ENCODE results near the gene MAN1A1. TPM values are rescaled to one million over a fixed set of nuclear protein-coding genes. Genes with fewer than 3 reads are reported as not detected.

Gene MAN1A1
- total and polyA plus RNA-seq, 4 donors, result 68.2 to 209 (median 148) TPM

- Histone ChIP-seq H3K27me3 (ENCODE audit: control insufficient read depth in 4 of 4, insufficient read depth in 4 of 4, low read length in 3 of 4) (no peaks in the 10 kb centered on the region), H3K4me1 (ENCODE audit: control insufficient read depth in 4 of 4, insufficient read depth in 4 of 4, low read length in 3 of 4) (no peaks in the 10 kb centered on the region), H3K4me3 (ENCODE audit: low read depth in 1 of 3, low read length in 3 of 3) (no peak overlapping the region), H3K9ac (ENCODE audit: low read depth in 1 of 2, low read length in 2 of 2) (no peak overlapping the region), H3K27ac (ENCODE audit: low read depth in 1 of 2, low read length in 2 of 2) (no peak overlapping the region), H3K36me3 (ENCODE audit: control insufficient read depth in 4 of 4, insufficient read depth in 3 of 4, low read depth in 1 of 4, low read length in 3 of 4) (peaks cover 0 to 16% (median 3%) of the 10 kb centered on the region in 4 donors), H3K9me3 (ENCODE audit: control insufficient read depth in 4 of 4, low read length in 3 of 4) (no peaks in the 10 kb centered on the region)
- TF ChIP-seq NR2F2 (IDR thresholded peaks at IDR 0.05), result no peak
- no peak for TF ChIP-seq TAF1 (conservative IDR thresholded peaks at IDR 0.05)
- TF ChIP-seq HNF4A (conservative IDR thresholded peaks at IDR 0.05), result no peak
- TF ChIP-seq JUND (IDR thresholded peaks at IDR 0.05), result no peak
- TF ChIP-seq EGR1 (IDR thresholded peaks at IDR 0.05; ENCODE audit: low read depth in 2 of 2), result no peak
- TF ChIP-seq, protein P1, sequence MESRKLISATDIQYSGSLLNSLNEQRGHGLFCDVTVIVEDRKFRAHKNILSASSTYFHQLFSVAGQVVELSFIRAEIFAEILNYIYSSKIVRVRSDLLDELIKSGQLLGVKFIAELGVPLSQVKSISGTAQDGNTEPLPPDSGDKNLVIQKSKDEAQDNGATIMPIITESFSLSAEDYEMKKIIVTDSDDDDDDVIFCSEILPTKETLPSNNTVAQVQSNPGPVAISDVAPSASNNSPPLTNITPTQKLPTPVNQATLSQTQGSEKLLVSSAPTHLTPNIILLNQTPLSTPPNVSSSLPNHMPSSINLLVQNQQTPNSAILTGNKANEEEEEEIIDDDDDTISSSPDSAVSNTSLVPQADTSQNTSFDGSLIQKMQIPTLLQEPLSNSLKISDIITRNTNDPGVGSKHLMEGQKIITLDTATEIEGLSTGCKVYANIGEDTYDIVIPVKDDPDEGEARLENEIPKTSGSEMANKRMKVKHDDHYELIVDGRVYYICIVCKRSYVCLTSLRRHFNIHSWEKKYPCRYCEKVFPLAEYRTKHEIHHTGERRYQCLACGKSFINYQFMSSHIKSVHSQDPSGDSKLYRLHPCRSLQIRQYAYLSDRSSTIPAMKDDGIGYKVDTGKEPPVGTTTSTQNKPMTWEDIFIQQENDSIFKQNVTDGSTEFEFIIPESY (IDR thresholded peaks at IDR 0.05), result no peak
- TF ChIP-seq RXRA (IDR thresholded peaks at IDR 0.05), result no peak
- TF ChIP-seq ATF3 (IDR thresholded peaks at IDR 0.05), result no peak
- TF ChIP-seq, protein P2, sequence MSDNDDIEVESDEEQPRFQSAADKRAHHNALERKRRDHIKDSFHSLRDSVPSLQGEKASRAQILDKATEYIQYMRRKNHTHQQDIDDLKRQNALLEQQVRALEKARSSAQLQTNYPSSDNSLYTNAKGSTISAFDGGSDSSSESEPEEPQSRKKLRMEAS (IDR thresholded peaks at IDR 0.05), result no peak
- no peak for TF ChIP-seq SP1 (IDR thresholded peaks at IDR 0.05)
- TF ChIP-seq YY1 (IDR thresholded peaks at IDR 0.05), result no peak
- TF ChIP-seq FOXA2 (IDR thresholded peaks at IDR 0.05), result no peak
- no peak for TF ChIP-seq HNF4G (IDR thresholded peaks at IDR 0.05)
- TF ChIP-seq, protein P3, sequence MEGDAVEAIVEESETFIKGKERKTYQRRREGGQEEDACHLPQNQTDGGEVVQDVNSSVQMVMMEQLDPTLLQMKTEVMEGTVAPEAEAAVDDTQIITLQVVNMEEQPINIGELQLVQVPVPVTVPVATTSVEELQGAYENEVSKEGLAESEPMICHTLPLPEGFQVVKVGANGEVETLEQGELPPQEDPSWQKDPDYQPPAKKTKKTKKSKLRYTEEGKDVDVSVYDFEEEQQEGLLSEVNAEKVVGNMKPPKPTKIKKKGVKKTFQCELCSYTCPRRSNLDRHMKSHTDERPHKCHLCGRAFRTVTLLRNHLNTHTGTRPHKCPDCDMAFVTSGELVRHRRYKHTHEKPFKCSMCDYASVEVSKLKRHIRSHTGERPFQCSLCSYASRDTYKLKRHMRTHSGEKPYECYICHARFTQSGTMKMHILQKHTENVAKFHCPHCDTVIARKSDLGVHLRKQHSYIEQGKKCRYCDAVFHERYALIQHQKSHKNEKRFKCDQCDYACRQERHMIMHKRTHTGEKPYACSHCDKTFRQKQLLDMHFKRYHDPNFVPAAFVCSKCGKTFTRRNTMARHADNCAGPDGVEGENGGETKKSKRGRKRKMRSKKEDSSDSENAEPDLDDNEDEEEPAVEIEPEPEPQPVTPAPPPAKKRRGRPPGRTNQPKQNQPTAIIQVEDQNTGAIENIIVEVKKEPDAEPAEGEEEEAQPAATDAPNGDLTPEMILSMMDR (IDR thresholded peaks at IDR 0.05; ENCODE audit: low read depth, low read length, missing input control), result no peak
- no peak for TF ChIP-seq RAD21 (IDR thresholded peaks at IDR 0.05)
- TF ChIP-seq GABPA (IDR thresholded peaks at IDR 0.05 in 1 of 2, conservative IDR thresholded peaks at IDR 0.05 in 1 of 2), result no peak
- no peak for TF ChIP-seq FOXA1 (IDR thresholded peaks at IDR 0.05)
- TF ChIP-seq REST (IDR thresholded peaks at IDR 0.05), result no peak
- 99% methylated on average over 1 of the region's 1 CpG for WGBS
- no peak for DNase-seq (ENCODE audit: low spot score)
These were observed 69.5 kb downstream of the MAN1A1 start for GRCh38 chr6:119280080-119280479.

All from liver (tissue), 9 donors.